Muscle of leg (tissue), 11 donors: ENCODE measurements around the gene VARS2. TPM values are rescaled to one million over a fixed set of nuclear protein-coding genes. Genes with fewer than 3 reads are reported as not detected.

Experiments
- DNase-seq: peaks from one replicate; pipeline ENCODE4 v3.0.0; 2013
- H3K27ac ChIP-seq: one replicate; pipeline ENCODE4 v1.5.1; 2013; ENCODE audit warnings: mild to moderate bottlenecking, low read length, control low read depth
- H3K27me3 ChIP-seq: one replicate; pipeline ENCODE4 v1.6.1; 2013; ENCODE audit warnings: low read length; ENCODE audit not compliant: control insufficient read depth, insufficient read depth
- H3K36me3 ChIP-seq: one replicate; pipeline ENCODE4 v1.6.1; 2013; ENCODE audit warnings: low read length; ENCODE audit not compliant: control insufficient read depth, insufficient read depth
- H3K4me1 ChIP-seq: one replicate; pipeline ENCODE4 v1.6.1; 2013; ENCODE audit warnings: low read length; ENCODE audit not compliant: control insufficient read depth, insufficient read depth
- H3K4me3 ChIP-seq: one replicate; pipeline ENCODE4 v1.5.1; 2013; ENCODE audit warnings: low read length, control low read depth
- H3K9me3 ChIP-seq: replicated peaks from 2 replicates; pipeline ENCODE4 v1.6.1; 2013; ENCODE audit warnings: low read depth, low read length; ENCODE audit not compliant: control insufficient read depth
- WGBS: methylation state at CpG from one replicate; pipeline ENCODE4 v1.1.5; 2013; ENCODE audit warnings: missing lambda C conversion rate; ENCODE audit not compliant: insufficient coverage; 5-methylcytosine and 5-hydroxymethylcytosine counted together
- polyA plus RNA-seq, 8 donors: library from polyadenylated mRNA; unstranded; fragments of 120-200 nt; gene quantifications; one replicate each; pipeline versions ENCODE4 v1.2.1 to v1.2.3, GENCODE V29; 2013; ENCODE audit warnings: inconsistent platforms in 1 of 8, low replicate concordance in 1 of 8; ENCODE audit not compliant: insufficient read length in 8 of 8, insufficient read depth in 1 of 8
- total RNA-seq: library from RNA; stranded (reverse); fragments of 120-200 nt; gene quantifications from one replicate; pipeline ENCODE4 v1.2.4, GENCODE V29; 2013

VARS2 gene
- total and polyA plus RNA-seq, 9 donors = 20.1 to 34.8 (median 27.5) TPM

DNA sequence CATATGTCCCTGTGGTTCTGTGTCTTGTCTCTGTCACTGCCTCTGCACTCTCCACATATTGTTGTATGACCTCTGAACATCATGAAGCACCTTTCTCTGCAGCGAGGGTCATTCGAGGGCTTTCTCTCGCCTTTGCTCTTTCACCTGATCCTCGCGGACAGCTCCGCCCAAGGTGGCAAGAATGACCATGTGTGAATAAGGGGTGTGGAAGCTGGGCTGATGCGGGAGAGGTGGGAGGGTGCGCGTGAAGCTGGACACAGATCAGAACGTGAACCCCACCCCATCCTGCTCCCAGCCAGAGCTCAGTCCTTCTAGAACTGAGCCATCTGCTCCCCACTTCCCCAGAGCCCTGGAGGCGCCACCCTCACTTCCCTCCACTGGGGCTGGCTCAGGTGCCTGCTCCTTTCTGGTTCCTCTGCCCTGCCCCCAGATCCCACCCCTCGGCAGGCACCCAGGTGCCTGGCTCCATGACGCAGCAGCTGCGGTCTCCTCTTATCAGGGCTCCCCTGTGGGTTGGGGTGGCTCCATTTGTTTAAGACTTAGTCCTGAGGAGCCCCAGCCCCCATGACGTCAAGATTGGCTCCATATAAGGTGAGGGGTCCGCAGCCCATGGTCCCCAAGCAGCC is 26.4 kb downstream of the VARS2 start, which contains the start of gene MUCL3:
MUCL3 (plus strand) TSS at position 613 of the 626 bp plus-strand sequence. CDS start 27 bp downstream, outside the sequence.
- DNase-seq = no peak
- Histone ChIP-seq H3K4me1 (peaks cover 6% of the 10 kb centered on the region), H3K4me3 (no peak within 1 kb of the TSS), H3K36me3 (no peaks in the 10 kb centered on the region), H3K27me3 (peaks cover 21% of the 10 kb centered on the region), H3K27ac (no peak within 1 kb of the TSS), H3K9me3 (no peaks in the 10 kb centered on the region)
- WGBS = 72% methylated on average over 9 of the region's 16 CpGs

DNA sequence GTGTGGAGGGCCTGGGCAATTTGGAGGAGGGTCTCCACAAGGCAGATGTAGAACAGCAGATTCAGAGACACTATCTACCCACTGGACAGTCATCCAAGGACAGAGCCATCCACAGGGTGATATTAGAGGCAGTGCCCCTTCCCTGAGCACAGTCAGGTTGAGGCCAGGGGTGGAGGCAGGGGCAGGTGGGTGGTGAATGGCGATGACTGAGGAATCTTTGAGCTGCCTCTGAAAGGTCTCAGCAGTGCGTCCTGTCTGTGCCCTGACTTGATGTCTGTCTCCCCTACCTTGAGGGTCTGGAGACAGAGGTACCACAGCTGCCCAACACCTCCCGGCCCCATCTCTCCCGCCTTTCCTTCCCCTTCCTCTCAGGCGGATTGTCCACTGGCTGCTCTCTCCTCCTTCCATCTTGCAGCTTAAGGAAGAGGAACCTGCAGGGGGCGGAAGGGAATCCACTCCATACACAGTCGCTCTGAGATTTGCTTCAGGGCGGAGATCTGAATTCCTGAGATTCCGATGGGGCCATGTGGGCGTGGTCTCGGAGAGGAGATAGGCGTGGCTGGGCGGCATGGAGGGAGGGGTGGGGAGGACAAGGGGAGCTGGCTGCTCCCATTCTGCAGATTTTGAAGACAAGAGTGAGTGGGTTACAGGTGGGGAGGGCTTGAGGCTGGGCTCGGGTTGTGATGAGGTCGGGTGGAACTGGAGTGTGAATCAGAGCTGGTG is 28.5 kb downstream of the VARS2 start:
- Histone ChIP-seq H3K9me3 (no peaks in the 10 kb centered on the region), H3K36me3 (no peaks in the 10 kb centered on the region), H3K4me1 (peaks cover 6% of the 10 kb centered on the region), H3K27ac (no peak overlapping the region), H3K4me3 (no peak overlapping the region), H3K27me3 (peaks cover 11% of the 10 kb centered on the region)
- WGBS = 11% methylated on average over 15 of the region's 15 CpGs
- DNase-seq = peak; percentile 57

DNA sequence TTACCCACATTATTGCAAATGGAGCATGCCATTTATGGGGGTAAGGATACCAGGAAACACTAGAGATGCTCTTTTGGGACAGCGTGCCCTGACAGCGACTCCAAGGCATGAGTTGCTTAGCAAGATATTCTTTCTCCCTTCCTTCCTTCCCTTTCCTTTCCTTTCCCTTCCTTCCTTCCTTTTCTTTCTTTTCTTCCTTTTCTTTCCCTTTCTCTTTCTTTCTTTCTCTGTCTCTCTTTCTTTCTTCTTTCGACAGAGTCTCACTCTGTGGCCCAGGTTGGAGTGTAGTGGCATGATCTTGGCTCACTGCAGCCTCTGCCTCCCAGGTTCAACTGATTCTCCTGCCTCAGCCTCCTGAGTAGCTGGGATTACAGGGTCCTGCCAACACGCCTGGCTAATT is 30.0 kb downstream of the VARS2 start:
- peaks cover 13% of the 10 kb centered on the region for H3K27me3 ChIP-seq
- no peaks in the 10 kb centered on the region for H3K36me3 ChIP-seq
- WGBS = 75% methylated on average over 3 of the region's 4 CpGs
- no peak overlapping the region for H3K27ac ChIP-seq
- DNase-seq = no peak
- H3K9me3 ChIP-seq = no peaks in the 10 kb centered on the region
- peaks cover 6% of the 10 kb centered on the region for H3K4me1 ChIP-seq
- H3K4me3 ChIP-seq = no peak overlapping the region

GRCh38 chr6:30945281-30945680 is 31.2 kb downstream of the VARS2 start:
- Histone ChIP-seq H3K36me3 (no peaks in the 10 kb centered on the region), H3K4me1 (peaks cover 6% of the 10 kb centered on the region), H3K27ac (no peak overlapping the region), H3K9me3 (no peaks in the 10 kb centered on the region), H3K27me3 (peaks cover 16% of the 10 kb centered on the region), H3K4me3 (no peak overlapping the region)
- 93% methylated on average over 2 of the region's 5 CpGs for WGBS
- no peak for DNase-seq

- H3K27me3 ChIP-seq = peaks cover 17% of the 10 kb centered on the region
- DNase-seq = no peak
- H3K36me3 ChIP-seq = no peaks in the 10 kb centered on the region
- peaks cover 6% of the 10 kb centered on the region for H3K4me1 ChIP-seq
- no peak overlapping the region for H3K4me3 ChIP-seq
- WGBS = no CpG with 5 or more reads among the region's 4 CpGs
- H3K27ac ChIP-seq = no peak overlapping the region
- no peaks in the 10 kb centered on the region for H3K9me3 ChIP-seq
Observed at GRCh38 chr6:30947231-30947630, 33.2 kb downstream of the VARS2 start.

DNA sequence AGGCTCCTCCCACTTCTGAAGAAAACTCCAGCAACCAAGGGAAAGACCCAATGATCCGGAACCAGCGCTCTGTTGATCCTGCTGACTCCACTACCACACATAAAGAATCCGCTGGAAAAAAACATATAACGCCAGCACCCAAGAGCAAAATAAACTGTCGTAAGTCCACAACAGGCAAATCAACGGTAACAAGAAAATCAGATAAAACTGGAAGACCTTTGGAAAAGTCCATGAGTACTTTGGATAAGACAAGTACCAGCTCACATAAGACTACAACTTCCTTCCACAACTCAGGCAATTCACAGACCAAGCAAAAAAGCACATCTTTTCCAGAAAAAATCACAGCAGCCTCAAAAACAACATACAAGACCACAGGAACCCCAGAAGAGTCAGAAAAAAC is 34.8 kb downstream of the VARS2 start:
- Histone ChIP-seq H3K27ac (no peak overlapping the region), H3K4me1 (no peaks in the 10 kb centered on the region), H3K27me3 (peaks cover 12% of the 10 kb centered on the region), H3K9me3 (no peaks in the 10 kb centered on the region), H3K4me3 (no peak overlapping the region), H3K36me3 (no peaks in the 10 kb centered on the region)
- 100% methylated on average over 1 of the region's 6 CpGs for WGBS
- DNase-seq = no peak

DNA sequence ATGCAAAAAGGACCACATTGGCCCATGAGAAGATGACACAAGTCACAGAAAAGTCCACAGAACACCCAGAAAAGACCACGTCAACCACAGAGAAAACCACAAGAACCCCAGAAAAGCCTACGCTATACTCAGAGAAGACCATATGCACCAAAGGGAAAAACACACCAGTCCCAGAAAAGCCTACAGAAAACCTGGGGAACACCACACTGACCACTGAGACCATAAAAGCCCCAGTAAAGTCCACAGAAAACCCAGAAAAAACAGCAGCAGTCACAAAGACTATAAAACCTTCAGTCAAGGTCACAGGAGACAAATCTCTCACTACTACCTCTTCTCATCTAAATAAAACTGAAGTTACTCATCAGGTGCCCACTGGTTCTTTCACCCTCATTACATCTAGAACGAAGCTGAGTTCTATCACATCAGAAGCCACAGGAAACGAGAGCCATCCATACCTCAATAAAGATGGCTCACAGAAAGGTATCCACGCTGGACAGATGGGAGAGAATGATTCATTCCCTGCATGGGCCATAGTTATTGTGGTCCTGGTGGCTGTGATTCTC is 38.0 kb downstream of the VARS2 start:
- 90% methylated on average over 2 of the region's 5 CpGs for WGBS
- Histone ChIP-seq H3K27me3 (peaks cover 38% of the 10 kb centered on the region), H3K4me3 (no peak overlapping the region), H3K27ac (no peak overlapping the region), H3K36me3 (no peaks in the 10 kb centered on the region), H3K9me3 (no peaks in the 10 kb centered on the region), H3K4me1 (peaks cover 12% of the 10 kb centered on the region)
- no peak for DNase-seq

GRCh38 chr6:30954631-30955366 is 40.8 kb downstream of the VARS2 start:
- no peak overlapping the region for H3K27ac ChIP-seq
- H3K36me3 ChIP-seq = no peaks in the 10 kb centered on the region
- peaks cover 12% of the 10 kb centered on the region for H3K4me1 ChIP-seq
- peaks cover 42% of the 10 kb centered on the region for H3K27me3 ChIP-seq
- WGBS = 62% methylated on average over 4 of the region's 9 CpGs
- H3K4me3 ChIP-seq = peak overlapping the region; percentile 43
- no peaks in the 10 kb centered on the region for H3K9me3 ChIP-seq
- no peak for DNase-seq

DNA sequence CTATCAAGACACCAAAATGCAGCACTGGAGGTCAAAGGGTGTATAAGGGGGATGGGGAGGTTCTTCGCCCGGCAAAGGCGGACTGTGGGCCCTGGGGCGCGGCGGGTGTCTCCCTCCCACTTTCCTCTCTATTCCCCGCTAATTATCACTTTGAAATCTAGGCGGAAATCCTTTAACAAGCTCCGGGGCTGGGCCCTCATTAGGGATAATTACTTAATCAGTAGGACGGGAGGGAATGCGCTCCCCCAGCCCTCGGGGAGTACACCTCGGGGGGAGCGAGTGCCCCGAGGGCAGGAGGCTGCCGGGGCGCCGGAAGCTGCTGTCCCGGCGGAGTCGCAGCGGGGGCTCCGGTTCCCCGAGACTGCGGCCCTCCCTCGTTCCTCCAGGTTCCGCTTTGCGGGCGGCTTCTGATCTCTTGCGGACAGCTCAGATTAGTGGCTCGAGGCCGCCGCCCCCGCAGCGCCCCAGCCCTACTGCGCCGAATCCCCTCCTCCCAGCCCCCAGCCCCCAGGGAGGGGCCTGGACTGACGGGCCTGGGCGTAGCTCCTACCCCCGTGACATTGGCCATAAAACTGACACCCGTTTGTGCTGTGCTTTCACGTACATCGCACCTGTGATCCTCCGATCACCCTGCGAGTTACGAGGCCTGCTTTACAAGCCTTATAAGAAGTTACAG is 41.5 kb downstream of the VARS2 start:
- Histone ChIP-seq H3K27me3 (peaks cover 40% of the 10 kb centered on the region), H3K4me1 (peaks cover 12% of the 10 kb centered on the region), H3K27ac (no peak overlapping the region), H3K4me3 (peak overlapping the region; percentile 43), H3K9me3 (no peaks in the 10 kb centered on the region), H3K36me3 (no peaks in the 10 kb centered on the region)
- under 1% methylated on average over 34 of the region's 46 CpGs for WGBS
- DNase-seq = peak; percentile 68
